GM19438 (cell line): ENCODE results near the gene GPR35.
"Not testable (repeated sequence)": the region's sequence is repeated elsewhere in the genome, so short reads cannot be mapped to it uniquely, and the experiment has no call there.

ENCODE experiments used
- ATAC-seq: cut with Tn5 transposase; IDR thresholded peaks from one replicate; pipeline ENCODE4 v1.9.1; 2021; ENCODE audit warnings: low read depth; ENCODE audit not compliant: unreplicated experiment

Gene GPR35

DNA sequence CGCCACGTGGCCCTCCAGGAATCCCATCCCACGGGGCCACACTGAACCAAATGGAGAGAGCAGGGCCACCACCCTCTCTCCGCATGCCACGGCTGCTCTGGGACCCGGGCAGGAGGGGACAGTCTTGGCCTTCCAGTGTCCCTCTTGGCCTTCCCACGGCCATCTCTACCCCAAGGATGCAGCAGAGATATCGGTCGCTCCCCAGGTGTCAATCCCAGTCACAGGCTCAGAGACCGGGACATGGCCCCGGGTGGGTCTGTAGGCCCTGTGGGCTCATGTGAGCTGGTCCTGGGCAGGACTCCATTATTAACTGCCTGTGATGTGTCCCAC is 23.5 kb upstream of the GPR35 start:
- no peak for ATAC-seq

GRCh38 chr2:240602266-240603050 is 22.8 kb upstream of the GPR35 start:
- ATAC-seq, result no peak

GRCh38 chr2:240603081-240603835 is 22.0 kb upstream of the GPR35 start:
- ATAC-seq, result no peak

DNA sequence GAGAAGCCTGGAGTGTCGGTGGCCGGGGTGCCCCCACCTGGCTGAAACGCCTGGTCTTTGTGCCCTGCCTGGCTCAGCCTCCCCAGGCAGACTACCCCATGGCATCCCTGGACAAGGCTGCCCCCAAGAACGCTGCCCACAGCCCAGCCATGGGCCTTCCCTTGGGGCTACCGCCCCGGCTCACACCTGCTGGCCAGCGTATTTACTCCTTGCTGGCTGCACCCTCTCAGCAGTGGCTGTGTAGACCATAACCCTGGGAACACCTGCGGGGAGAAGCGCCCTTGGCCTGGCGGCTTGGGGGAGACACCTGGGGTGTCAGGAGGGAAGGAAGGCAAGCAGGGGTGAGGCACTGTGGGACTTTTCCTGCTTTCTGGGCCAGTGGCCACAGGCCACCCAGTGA is 21.4 kb upstream of the GPR35 start:
- no peak for ATAC-seq

DNA sequence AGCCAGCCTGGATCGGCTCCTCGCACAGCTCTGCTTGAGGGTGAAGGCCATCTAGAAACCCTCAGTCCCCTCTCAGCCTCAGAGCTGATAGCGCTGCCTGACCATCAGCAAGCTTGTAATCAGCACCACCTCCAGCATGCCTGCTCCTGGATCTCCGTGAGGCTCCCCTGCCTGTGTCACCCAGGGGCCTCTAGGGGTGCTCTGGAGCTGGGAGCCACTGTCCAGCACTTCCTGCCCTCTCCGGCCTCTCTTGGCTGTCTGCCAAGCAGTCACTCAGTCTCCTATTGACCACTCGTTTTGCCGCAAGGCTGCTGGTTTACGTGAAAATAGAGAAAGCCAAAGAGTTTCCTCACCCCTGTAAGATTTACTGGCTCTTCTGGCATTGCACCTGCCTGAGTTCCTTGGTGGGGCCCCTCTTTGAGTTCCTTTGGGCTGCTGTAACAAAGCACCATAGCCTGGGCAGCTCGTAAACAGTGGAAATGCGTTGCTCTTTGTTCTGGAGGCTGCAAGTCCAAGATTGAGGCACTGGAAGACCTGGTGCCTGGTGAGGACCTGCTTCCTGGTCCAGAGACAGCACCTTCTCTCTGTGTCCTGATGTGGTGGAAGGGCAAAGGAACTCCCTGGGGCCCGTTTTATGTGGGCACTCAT is 20.9 kb upstream of the GPR35 start:
- no peak for ATAC-seq

- ATAC-seq, result no peak
These were observed 20.2 kb upstream of the GPR35 start for GRCh38 chr2:240604939-240605716.

DNA sequence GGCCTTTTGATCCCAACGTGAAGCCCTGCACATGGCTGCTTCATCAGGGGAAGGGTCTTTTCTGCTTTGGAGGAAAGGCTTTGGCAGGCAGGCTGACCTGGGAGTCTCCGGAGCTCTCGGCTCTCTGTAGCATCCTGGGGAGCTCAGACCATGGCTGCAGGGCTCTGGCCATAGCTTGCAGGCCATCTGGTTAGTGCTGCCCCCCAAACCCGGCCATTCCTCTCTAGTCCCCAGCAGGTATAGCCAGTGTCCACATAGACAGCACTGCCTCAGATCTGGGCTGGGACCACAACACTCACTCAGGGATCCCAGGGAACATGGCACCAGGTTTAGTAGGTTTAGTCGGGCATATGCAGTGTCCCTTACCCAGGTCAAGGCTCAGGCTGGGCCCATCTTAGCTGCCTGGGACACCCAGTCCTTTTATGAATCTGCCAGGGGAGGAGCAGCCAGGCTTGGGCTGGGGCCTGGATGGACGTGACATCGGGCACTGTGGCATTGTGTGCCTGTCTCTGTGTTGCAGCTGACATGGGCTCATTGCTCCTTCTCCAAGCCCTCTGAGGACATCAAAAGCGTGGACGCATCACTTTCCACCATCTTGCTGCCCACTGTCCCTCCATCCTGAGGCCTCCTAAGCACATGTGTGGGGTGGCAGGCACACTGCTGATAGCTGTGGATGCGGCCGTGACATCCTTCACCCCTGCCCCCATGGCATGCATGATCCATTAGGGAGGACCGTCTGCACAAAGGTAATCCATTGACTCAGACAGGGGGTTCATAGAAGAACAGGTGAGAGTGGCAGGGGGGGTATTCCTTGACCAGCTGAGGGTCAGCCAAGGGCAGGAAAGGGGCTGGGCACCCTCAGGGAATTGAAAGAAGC is 19.2 kb upstream of the GPR35 start:
- no peak for ATAC-seq

GRCh38 chr2:240611601-240612210 is 13.6 kb upstream of the GPR35 start:
- ATAC-seq, result no peak

- ATAC-seq, result no peak
These were observed 11.5 kb upstream of the GPR35 start for GRCh38 chr2:240613781-240614180.

- no peak for ATAC-seq
These were observed 10.9 kb upstream of the GPR35 start for GRCh38 chr2:240614391-240614790.

GRCh38 chr2:240615396-240615795 is 9.9 kb upstream of the GPR35 start:
- ATAC-seq, result no peak

DNA sequence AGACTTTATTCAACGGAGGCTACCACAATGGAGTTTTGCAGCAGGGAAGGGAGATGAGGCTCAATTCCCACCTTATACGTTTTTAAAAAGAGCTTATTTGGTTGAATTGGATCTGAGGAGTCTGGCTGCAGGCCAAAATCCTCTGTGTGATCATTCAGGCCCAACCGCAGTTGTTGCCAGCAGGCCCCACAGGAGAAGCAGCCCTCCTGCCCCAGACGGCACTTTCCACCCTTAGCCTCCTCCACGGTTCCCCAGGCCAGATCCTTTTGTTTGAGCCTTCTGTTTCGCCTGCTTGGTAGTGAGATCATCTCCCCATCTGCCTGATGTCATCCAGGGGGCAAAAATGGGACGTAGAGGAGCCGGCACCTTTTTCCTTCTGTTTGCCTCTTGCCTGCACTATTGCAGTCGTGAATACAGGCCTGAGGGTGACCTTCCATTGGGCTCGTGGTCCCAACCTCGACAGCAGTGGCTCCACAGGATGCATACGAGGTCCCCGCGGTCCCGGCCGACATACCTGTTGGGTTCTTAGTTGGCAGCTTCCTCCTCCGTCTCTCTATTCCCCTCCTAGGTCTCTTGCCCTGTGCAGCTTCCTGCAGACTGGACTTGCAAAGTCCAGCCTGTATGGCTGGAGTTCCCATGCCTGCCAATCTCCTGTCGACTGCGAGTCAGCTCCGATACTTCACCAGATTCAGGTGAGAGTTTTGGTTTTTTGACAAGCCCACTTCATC is 9.3 kb upstream of the GPR35 start:
- no peak for ATAC-seq

GRCh38 chr2:240616860-240617666 is 8.2 kb upstream of the GPR35 start:
- ATAC-seq, result not testable (repeated sequence)

DNA sequence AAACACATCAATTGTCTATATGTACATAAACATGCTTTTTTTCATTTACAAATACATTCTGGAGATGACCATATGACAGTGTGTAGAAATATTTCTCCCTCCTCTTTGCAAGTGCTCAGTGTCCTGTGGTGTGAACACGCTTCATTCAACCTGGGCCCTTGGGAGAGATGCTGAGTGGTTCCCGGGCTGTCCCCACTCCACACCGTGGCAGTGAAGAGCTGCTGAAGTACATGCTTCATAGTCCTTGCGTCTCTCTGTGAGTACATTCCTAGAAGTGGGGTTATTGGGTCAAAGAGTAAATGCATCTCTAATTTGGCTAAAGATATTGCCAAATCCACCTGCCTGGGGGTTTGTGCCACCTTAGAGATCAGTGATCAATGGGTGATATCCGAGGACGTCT is 6.5 kb upstream of the GPR35 start:
- ATAC-seq, result no peak

- ATAC-seq, result no peak
These were observed 5.7 kb upstream of the GPR35 start for GRCh38 chr2:240619506-240620148.

- no peak for ATAC-seq
These were observed 5.0 kb upstream of the GPR35 start for GRCh38 chr2:240620149-240620731.

DNA sequence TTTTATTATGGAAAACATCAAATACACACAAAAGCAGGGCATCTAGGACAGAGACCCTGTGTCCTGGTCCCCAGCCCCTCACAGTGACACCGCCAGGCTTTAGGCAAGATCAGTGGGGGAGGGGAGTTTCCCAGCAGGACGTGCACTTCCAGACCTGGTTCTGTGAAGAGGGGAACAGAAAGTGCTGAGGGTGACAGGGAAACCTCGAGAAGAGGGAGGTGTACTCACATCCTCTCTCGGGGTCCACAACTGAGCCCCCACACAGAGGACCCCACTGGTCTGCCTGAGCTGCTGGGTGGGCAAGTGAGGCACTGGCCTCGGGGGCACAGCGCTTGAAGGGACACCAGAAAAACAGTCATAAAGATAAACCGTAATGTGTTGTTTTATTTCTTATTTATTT is 4.4 kb upstream of the GPR35 start:
- ATAC-seq, result no peak
